ENCODE measurements around the gene SMC4. TPM values are rescaled to one million over a fixed set of nuclear protein-coding genes. Genes with fewer than 3 reads are reported as not detected.
A peak's percentile ranks its signal among the peaks of the same experiment; 100 is the strongest.

Gene SMC4
- 18.8 and 26.1 TPM in 2 replicates for polyA plus RNA-seq (2012; rRNA removed)
- 24.9 and 28.6 TPM in 2 replicates for polyA plus RNA-seq (2012; cell fraction: cytosol; rRNA removed)
- 30.2 and 48.3 TPM in 2 replicates for polyA plus RNA-seq (2012; cell fraction: nucleus; rRNA removed)

DNA sequence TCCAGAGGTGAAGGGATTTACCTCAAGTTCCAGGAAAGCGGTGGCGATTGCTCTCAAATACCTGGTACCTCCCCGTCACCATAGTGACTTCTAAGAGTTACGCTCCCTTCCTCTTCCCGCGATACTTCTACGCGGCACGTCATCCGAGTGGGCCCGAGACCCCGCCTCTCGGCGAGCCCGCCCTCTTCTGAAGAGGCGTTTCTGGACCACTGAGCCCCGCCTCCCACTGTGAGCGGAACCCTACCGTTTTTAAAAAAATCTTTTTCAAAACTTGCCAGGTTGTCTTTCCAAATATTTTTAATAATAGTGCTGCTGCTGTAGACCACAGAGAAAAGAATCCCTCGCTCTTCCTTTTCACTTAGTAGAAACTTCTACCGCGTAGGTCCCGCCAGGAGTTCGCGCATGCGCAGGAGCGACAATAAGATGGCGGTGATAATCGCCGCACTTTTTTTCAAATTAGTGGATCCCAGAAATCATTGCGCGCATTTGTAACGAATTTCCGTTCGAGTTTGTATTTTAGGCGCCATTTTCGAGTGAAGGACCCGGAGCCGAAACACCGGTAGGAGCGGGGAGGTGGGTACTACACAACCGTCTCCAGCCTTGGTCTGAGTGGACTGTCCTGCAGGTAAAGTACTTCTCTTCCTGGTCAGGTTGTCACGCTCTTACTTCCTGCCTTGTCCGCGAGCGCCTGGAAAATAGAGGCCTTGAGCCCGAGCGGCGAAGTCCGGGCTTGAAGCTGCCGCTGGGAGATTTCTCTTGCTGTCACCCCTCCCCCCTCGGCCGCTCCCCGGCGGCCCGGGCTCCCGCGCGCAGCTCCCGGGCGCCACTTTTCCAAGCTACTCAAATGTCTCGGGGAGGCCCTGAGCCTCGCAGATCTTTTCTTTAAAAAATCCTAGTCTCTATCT, at the start of gene SMC4, which contains the start of gene IFT80:
TSS of gene SMC4 (plus strand) at position 526 of the 905 bp plus-strand sequence. CDS start 1,177 bp downstream, outside the sequence.
TSS of gene IFT80 (minus strand) at position 101 of the 905 bp plus-strand sequence. CDS start 14,625 bp downstream, outside the sequence.
- POLR2A ChIA-PET: interaction anchor here (1.2 kb wide), 1 partner anchor 50 kb away, joined by 3 read pairs; the partner anchor contains the start of gene TRIM59
- TF ChIP-seq RXRA (IDR thresholded peaks at IDR 0.05; ENCODE audit: borderline replicate concordance, low read depth) (no peak), FOSL2 (IDR thresholded peaks at IDR 0.05; ENCODE audit: borderline replicate concordance, low read depth) (no peak), MXI1 (IDR thresholded peaks at IDR 0.05; ENCODE audit: low read depth, low read length) (peak; percentile 87), RCOR1 (IDR thresholded peaks at IDR 0.05; ENCODE audit: low read length) (no peak), SMC3 (IDR thresholded peaks at IDR 0.05; ENCODE audit: low read depth, low read length) (no peak), TCF12 (IDR thresholded peaks at IDR 0.05) (no peak), GABPA (IDR thresholded peaks at IDR 0.05; ENCODE audit: low read depth) (peak; percentile 62), FOXJ3 (CRISPR knock-in tag; IDR thresholded peaks at IDR 0.05) (no peak), GATA2 (CRISPR knock-in tag; IDR thresholded peaks at IDR 0.05) (peak; percentile 43), RFX5 (IDR thresholded peaks at IDR 0.05; ENCODE audit: low read length) (no peak), NFIC (IDR thresholded peaks at IDR 0.05; ENCODE audit: borderline replicate concordance) (no peak; the same call in 1 of the 2 replicates), RAD21 (IDR thresholded peaks at IDR 0.05; ENCODE audit: low read length) (no peak), CHD2 (IDR thresholded peaks at IDR 0.05; ENCODE audit: low read length, partially characterized antibody) (peak; percentile 99), POLR2AphosphoS5 (IDR thresholded peaks at IDR 0.05; ENCODE audit: low read depth, low read length) (peak; percentile 85), ELF1 (IDR thresholded peaks at IDR 0.05) (peak; percentile 39), NRF1 (IDR thresholded peaks at IDR 0.05; ENCODE audit: low read depth, low read length) (peak; percentile 85), JUND (IDR thresholded peaks at IDR 0.05) (no peak)
- TF ChIP-seq, protein P1, sequence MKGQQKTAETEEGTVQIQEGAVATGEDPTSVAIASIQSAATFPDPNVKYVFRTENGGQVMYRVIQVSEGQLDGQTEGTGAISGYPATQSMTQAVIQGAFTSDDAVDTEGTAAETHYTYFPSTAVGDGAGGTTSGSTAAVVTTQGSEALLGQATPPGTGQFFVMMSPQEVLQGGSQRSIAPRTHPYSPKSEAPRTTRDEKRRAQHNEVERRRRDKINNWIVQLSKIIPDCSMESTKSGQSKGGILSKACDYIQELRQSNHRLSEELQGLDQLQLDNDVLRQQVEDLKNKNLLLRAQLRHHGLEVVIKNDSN (IDR thresholded peaks at IDR 0.05; ENCODE audit: borderline replicate concordance, low read depth): no peak
- TF ChIP-seq, protein P2, sequence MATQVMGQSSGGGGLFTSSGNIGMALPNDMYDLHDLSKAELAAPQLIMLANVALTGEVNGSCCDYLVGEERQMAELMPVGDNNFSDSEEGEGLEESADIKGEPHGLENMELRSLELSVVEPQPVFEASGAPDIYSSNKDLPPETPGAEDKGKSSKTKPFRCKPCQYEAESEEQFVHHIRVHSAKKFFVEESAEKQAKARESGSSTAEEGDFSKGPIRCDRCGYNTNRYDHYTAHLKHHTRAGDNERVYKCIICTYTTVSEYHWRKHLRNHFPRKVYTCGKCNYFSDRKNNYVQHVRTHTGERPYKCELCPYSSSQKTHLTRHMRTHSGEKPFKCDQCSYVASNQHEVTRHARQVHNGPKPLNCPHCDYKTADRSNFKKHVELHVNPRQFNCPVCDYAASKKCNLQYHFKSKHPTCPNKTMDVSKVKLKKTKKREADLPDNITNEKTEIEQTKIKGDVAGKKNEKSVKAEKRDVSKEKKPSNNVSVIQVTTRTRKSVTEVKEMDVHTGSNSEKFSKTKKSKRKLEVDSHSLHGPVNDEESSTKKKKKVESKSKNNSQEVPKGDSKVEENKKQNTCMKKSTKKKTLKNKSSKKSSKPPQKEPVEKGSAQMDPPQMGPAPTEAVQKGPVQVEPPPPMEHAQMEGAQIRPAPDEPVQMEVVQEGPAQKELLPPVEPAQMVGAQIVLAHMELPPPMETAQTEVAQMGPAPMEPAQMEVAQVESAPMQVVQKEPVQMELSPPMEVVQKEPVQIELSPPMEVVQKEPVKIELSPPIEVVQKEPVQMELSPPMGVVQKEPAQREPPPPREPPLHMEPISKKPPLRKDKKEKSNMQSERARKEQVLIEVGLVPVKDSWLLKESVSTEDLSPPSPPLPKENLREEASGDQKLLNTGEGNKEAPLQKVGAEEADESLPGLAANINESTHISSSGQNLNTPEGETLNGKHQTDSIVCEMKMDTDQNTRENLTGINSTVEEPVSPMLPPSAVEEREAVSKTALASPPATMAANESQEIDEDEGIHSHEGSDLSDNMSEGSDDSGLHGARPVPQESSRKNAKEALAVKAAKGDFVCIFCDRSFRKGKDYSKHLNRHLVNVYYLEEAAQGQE (IDR thresholded peaks at IDR 0.05; ENCODE audit: low read depth, low read length): no peak
- TF ChIP-seq, protein P3, sequence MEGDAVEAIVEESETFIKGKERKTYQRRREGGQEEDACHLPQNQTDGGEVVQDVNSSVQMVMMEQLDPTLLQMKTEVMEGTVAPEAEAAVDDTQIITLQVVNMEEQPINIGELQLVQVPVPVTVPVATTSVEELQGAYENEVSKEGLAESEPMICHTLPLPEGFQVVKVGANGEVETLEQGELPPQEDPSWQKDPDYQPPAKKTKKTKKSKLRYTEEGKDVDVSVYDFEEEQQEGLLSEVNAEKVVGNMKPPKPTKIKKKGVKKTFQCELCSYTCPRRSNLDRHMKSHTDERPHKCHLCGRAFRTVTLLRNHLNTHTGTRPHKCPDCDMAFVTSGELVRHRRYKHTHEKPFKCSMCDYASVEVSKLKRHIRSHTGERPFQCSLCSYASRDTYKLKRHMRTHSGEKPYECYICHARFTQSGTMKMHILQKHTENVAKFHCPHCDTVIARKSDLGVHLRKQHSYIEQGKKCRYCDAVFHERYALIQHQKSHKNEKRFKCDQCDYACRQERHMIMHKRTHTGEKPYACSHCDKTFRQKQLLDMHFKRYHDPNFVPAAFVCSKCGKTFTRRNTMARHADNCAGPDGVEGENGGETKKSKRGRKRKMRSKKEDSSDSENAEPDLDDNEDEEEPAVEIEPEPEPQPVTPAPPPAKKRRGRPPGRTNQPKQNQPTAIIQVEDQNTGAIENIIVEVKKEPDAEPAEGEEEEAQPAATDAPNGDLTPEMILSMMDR (IDR thresholded peaks at IDR 0.05): no peak
- TF ChIP-seq, protein P4, sequence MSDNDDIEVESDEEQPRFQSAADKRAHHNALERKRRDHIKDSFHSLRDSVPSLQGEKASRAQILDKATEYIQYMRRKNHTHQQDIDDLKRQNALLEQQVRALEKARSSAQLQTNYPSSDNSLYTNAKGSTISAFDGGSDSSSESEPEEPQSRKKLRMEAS (IDR thresholded peaks at IDR 0.05; ENCODE audit: low read depth): peak; percentile 37; the same call in 1 of the 2 replicates
- TF ChIP-seq, protein P5, sequence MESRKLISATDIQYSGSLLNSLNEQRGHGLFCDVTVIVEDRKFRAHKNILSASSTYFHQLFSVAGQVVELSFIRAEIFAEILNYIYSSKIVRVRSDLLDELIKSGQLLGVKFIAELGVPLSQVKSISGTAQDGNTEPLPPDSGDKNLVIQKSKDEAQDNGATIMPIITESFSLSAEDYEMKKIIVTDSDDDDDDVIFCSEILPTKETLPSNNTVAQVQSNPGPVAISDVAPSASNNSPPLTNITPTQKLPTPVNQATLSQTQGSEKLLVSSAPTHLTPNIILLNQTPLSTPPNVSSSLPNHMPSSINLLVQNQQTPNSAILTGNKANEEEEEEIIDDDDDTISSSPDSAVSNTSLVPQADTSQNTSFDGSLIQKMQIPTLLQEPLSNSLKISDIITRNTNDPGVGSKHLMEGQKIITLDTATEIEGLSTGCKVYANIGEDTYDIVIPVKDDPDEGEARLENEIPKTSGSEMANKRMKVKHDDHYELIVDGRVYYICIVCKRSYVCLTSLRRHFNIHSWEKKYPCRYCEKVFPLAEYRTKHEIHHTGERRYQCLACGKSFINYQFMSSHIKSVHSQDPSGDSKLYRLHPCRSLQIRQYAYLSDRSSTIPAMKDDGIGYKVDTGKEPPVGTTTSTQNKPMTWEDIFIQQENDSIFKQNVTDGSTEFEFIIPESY (IDR thresholded peaks at IDR 0.05; ENCODE audit: borderline replicate concordance, low read depth): peak; percentile 96
- TF ChIP-seq, protein P6, sequence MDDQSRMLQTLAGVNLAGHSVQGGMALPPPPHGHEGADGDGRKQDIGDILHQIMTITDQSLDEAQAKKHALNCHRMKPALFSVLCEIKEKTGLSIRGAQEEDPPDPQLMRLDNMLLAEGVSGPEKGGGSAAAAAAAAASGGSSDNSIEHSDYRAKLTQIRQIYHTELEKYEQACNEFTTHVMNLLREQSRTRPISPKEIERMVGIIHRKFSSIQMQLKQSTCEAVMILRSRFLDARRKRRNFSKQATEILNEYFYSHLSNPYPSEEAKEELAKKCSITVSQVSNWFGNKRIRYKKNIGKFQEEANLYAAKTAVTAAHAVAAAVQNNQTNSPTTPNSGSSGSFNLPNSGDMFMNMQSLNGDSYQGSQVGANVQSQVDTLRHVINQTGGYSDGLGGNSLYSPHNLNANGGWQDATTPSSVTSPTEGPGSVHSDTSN (IDR thresholded peaks at IDR 0.05): no peak

More for the DNA sequence above, at the start of gene SMC4, which contains the start of gene IFT80:
- peak within 1 kb of the TSS; percentile 80 for H2AFZ ChIP-seq (ENCODE audit: low read depth)
- CTCF ChIA-PET: interaction anchor here (0.7 to 2.2 kb wide), 4 partner anchors 9 to 367 kb away, joined by 4 to 11 read pairs (median 8); no protein-coding TSS in a partner anchor
- H3K79me2 ChIP-seq (ENCODE audit: insufficient read depth): peaks cover 92% of the 10 kb centered on the region
- WGBS (ENCODE audit: low lambda C conversion rate): under 1% methylated on average over 56 of the region's 63 CpGs
- peaks cover 21% of the 10 kb centered on the region; the same call in 1 of the 2 replicates for H4K20me1 ChIP-seq (ENCODE audit: insufficient read depth)
- H3K36me3 ChIP-seq (replicated peaks in 1 of 2; ENCODE audit: control insufficient read depth in 1 of 2, insufficient read depth in 2 of 2, low read length in 1 of 2): peaks cover 4 to 8% of the 10 kb centered on the region in 2 experiments
- peaks cover 10 to 12% of the 10 kb centered on the region in 2 experiments; a peak in 2 of 4 replicates for H3K4me1 ChIP-seq (ENCODE audit: control insufficient read depth in 1 of 2, insufficient read depth in 2 of 2, low read depth in 1 of 2, low read length in 1 of 2)
- no peaks in the 10 kb centered on the region for H3K9me3 ChIP-seq
- H3K27ac ChIP-seq (ENCODE audit: low read depth in 2 of 2, low read length in 1 of 2): peak within 1 kb of the TSS; percentile 88 to 94
- no peaks in the 10 kb centered on the region for H3K27me3 ChIP-seq (ENCODE audit: insufficient read depth)
- H3K9ac ChIP-seq: peak within 1 kb of the TSS; percentile 99
- peak within 1 kb of the TSS; percentile 85 for H3K4me2 ChIP-seq
- H3F3A ChIP-seq (replicated peaks; ENCODE audit: insufficient read depth): peaks cover 22% of the 10 kb centered on the region
- DNase-seq: peak; percentile 92
- peak within 1 kb of the TSS; percentile 79 to 96 for H3K4me3 ChIP-seq (ENCODE audit: low read depth in 2 of 2, low read length in 1 of 2)
- H3K9me2 ChIP-seq: no peaks in the 10 kb centered on the region

Measured in SK-N-SH (cell line).